NCI-H2029 (cell line): ENCODE results near the gene PGLYRP2.
A peak's percentile ranks its signal among the peaks of the same experiment; 100 is the strongest.

Experiments used
- DNase-seq: peaks from one replicate; lab custom pipeline; 2025; lab: John Stamatoyannopoulos, UW

PGLYRP2 gene

GRCh38 chr19:15456441-15456840 lies 22.9 kb downstream of the PGLYRP2 start:
- DNase-seq = no peak

GRCh38 chr19:15455996-15456395 lies 23.3 kb downstream of the PGLYRP2 start:
- DNase-seq = no peak

- DNase-seq = no peak
Observed at GRCh38 chr19:15453906-15454860, 25.1 kb downstream of the PGLYRP2 start.

- DNase-seq = no peak
Observed at GRCh38 chr19:15453091-15453578, 26.2 kb downstream of the PGLYRP2 start.

GRCh38 chr19:15452111-15453047 lies 26.9 kb downstream of the PGLYRP2 start:
- peak; percentile 75 for DNase-seq

GRCh38 chr19:15450528-15450890 lies 28.8 kb downstream of the PGLYRP2 start:
- no peak for DNase-seq

GRCh38 chr19:15449620-15450527 lies 29.4 kb downstream of the PGLYRP2 start, which contains the start of gene WIZ:
Gene WIZ, minus strand, starts transcription at chr19:15449956. Its CDS starts 1,649 bp downstream, at chr19:15448307.
- DNase-seq = peak; percentile 54

GRCh38 chr19:15448778-15449619 lies 30.3 kb downstream of the PGLYRP2 start:
- DNase-seq = no peak

- DNase-seq = no peak
Observed at GRCh38 chr19:15448044-15448777, 31.1 kb downstream of the PGLYRP2 start.

- DNase-seq = no peak
Observed at GRCh38 chr19:15447057-15447456, 32.2 kb downstream of the PGLYRP2 start.

GRCh38 chr19:15445807-15446376 lies 33.4 kb downstream of the PGLYRP2 start:
- no peak for DNase-seq

GRCh38 chr19:15445227-15445605 lies 34.1 kb downstream of the PGLYRP2 start:
- no peak for DNase-seq

GRCh38 chr19:15444505-15445226 lies 34.6 kb downstream of the PGLYRP2 start:
- DNase-seq = no peak

GRCh38 chr19:15443838-15444237 lies 35.5 kb downstream of the PGLYRP2 start:
- no peak for DNase-seq

- DNase-seq = no peak
Observed at GRCh38 chr19:15443325-15443724, 36.0 kb downstream of the PGLYRP2 start.

- no peak for DNase-seq
Observed at GRCh38 chr19:15442142-15442920, 37.0 kb downstream of the PGLYRP2 start.

- no peak for DNase-seq
Observed at GRCh38 chr19:15441317-15441716, 38.0 kb downstream of the PGLYRP2 start.
